Measurements from ENCODE around the gene CTBP2. TPM values are rescaled to one million over a fixed set of nuclear protein-coding genes. Genes with fewer than 3 reads are reported as not detected.

Gene CTBP2
- total RNA-seq, 4 donors from 2014 or later: 69.7 to 125 (median 84.7) TPM

GRCh38 chr10:125096975-125097374 lies 63.4 kb downstream of the CTBP2 start:
- peaks cover 49 to 75% (median 60%) of the 10 kb centered on the region in 4 donors for H3K4me1 ChIP-seq
- H3K9me3 ChIP-seq: no peaks in the 10 kb centered on the region
- 98% methylated on average over 2 of the region's 2 CpGs for WGBS
- H3K4me3 ChIP-seq: no peak overlapping the region
- peaks cover 0 to 12% (median 4%) of the 10 kb centered on the region in 4 donors for H3K36me3 ChIP-seq
- no peaks in the 10 kb centered on the region for H3K27me3 ChIP-seq
- no peak overlapping the region for H3K27ac ChIP-seq (replicated peaks in 1 of 4)
- intact Hi-C loops (cut with DNase I): no loop called here
- no peak for TF ChIP-seq POLR2AphosphoS5 (IDR thresholded peaks at IDR 0.05)
- no peak for TF ChIP-seq EP300 (IDR thresholded peaks at IDR 0.05)
- TF ChIP-seq POLR2A (IDR thresholded peaks at IDR 0.05; ENCODE audit: low read depth): no peak
- TF ChIP-seq, protein P1, sequence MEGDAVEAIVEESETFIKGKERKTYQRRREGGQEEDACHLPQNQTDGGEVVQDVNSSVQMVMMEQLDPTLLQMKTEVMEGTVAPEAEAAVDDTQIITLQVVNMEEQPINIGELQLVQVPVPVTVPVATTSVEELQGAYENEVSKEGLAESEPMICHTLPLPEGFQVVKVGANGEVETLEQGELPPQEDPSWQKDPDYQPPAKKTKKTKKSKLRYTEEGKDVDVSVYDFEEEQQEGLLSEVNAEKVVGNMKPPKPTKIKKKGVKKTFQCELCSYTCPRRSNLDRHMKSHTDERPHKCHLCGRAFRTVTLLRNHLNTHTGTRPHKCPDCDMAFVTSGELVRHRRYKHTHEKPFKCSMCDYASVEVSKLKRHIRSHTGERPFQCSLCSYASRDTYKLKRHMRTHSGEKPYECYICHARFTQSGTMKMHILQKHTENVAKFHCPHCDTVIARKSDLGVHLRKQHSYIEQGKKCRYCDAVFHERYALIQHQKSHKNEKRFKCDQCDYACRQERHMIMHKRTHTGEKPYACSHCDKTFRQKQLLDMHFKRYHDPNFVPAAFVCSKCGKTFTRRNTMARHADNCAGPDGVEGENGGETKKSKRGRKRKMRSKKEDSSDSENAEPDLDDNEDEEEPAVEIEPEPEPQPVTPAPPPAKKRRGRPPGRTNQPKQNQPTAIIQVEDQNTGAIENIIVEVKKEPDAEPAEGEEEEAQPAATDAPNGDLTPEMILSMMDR (IDR thresholded peaks at IDR 0.05): no peak
- DNase-seq (ENCODE audit: extremely low spot score): no peak

DNA sequence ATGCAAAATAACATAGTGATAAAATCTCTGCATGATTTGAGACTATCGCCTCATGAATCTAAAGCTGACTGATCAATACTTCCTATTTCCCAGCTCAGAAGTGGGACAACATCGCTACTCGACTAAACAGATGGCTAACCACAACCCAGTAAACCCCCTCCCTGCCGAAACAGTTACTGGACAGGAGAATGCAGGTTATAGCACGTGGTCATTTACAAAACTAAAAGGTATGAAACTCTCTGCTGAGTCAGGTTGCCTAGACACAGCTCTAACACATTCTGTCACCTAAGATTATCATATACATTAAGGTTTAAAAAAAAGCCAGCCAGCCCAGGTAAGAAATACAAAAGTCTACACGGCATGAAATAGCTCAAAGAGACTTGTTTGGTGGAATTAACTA lies 64.0 kb downstream of the CTBP2 start:
- Histone ChIP-seq H3K27ac (replicated peaks in 1 of 4) (peak overlapping the region; percentile 81 to 87 (median 84)), H3K4me1 (peaks cover 55 to 77% (median 65%) of the 10 kb centered on the region in 4 donors), H3K4me3 (no peak overlapping the region), H3K9me3 (no peaks in the 10 kb centered on the region), H3K27me3 (no peaks in the 10 kb centered on the region), H3K36me3 (peaks cover 0 to 6% (median 2%) of the 10 kb centered on the region in 4 donors)
- 64% methylated on average over 6 of the region's 6 CpGs for WGBS
- intact Hi-C loops (cut with DNase I): no loop called here
- TF ChIP-seq EP300 (IDR thresholded peaks at IDR 0.05): no peak
- no peak for TF ChIP-seq POLR2AphosphoS5 (IDR thresholded peaks at IDR 0.05)
- TF ChIP-seq, protein P1 (IDR thresholded peaks at IDR 0.05): no peak
- no peak for TF ChIP-seq POLR2A (IDR thresholded peaks at IDR 0.05; ENCODE audit: low read depth)
- DNase-seq (ENCODE audit: extremely low spot score): no peak

- Histone ChIP-seq H3K27me3 (no peaks in the 10 kb centered on the region), H3K27ac (replicated peaks in 1 of 4) (peak overlapping the region; percentile 81 to 87 (median 84)), H3K36me3 (peaks cover 0 to 4% (median 0%) of the 10 kb centered on the region in 4 donors), H3K9me3 (no peaks in the 10 kb centered on the region), H3K4me3 (no peak overlapping the region), H3K4me1 (peaks cover 59 to 83% (median 70%) of the 10 kb centered on the region in 4 donors)
- WGBS: 46% methylated on average over 5 of the region's 5 CpGs
- TF ChIP-seq, protein P1 (IDR thresholded peaks at IDR 0.05): no peak
- TF ChIP-seq EP300 (IDR thresholded peaks at IDR 0.05) (no peak), POLR2AphosphoS5 (IDR thresholded peaks at IDR 0.05) (no peak), POLR2A (IDR thresholded peaks at IDR 0.05; ENCODE audit: low read depth) (no peak)
- intact Hi-C loops (cut with DNase I): no loop called here
- DNase-seq (ENCODE audit: extremely low spot score): no peak
Measured at GRCh38 chr10:125095776-125096175, 64.6 kb downstream of the CTBP2 start.

DNA sequence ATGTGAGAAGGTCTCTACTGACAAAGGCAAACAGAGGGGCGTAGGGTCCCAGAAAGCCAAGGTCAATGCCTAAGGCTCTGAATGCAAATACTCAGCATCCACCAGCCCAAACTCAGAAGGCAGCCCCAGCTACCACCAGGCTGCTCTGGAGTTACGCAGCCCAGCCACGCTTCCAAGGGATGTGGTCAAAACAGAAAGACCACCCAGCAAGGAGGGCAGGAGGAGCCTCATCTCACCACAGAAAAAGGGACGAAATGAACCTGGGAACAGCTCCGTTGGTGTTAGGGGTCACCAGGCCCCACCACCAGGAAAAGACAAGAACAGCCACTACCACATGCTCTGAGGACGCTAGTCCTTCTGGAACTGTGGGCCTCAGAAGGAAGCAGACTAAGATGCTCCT lies 65.1 kb downstream of the CTBP2 start:
- H3K27ac ChIP-seq (replicated peaks in 1 of 4): peak overlapping the region; percentile 81 to 87 (median 84)
- H3K4me1 ChIP-seq: peaks cover 59 to 87% (median 73%) of the 10 kb centered on the region in 4 donors
- WGBS: 93% methylated on average over 6 of the region's 6 CpGs
- no peak overlapping the region for H3K4me3 ChIP-seq
- no peak for DNase-seq (ENCODE audit: extremely low spot score)
- no peaks in the 10 kb centered on the region for H3K27me3 ChIP-seq
- no peaks in the 10 kb centered on the region for H3K9me3 ChIP-seq
- H3K36me3 ChIP-seq: peaks cover 0 to 4% (median 0%) of the 10 kb centered on the region in 4 donors
- intact Hi-C loops (cut with DNase I): no loop called here
- TF ChIP-seq POLR2AphosphoS5 (IDR thresholded peaks at IDR 0.05) (no peak), EP300 (IDR thresholded peaks at IDR 0.05) (no peak), POLR2A (IDR thresholded peaks at IDR 0.05; ENCODE audit: low read depth) (no peak)
- TF ChIP-seq, protein P1 (IDR thresholded peaks at IDR 0.05): no peak

DNA sequence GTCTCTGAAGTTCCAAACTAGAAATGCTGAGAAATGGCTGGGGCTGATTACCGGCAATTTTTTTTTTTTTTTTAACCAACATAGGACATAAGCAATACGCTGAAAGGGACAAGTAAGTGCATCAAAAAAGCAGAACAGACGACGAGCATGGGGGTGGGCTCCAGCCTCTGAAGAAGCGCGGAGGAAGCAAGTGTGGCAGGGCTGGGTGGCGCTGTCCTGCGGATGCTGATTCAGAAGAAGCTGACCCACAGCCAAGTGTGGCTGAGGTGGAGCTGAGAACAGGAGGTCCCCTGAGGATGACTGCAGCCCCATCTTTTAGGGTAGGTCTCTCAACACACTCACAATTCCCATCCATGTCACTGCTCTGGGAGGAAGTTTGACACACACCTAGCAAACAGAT lies 65.6 kb downstream of the CTBP2 start:
- H3K36me3 ChIP-seq: peaks cover 0 to 4% (median 0%) of the 10 kb centered on the region in 4 donors
- intact Hi-C loops (cut with DNase I): loop anchor here (5.0 kb wide), 1 partner anchor 52 kb away; no protein-coding TSS in a partner anchor
- H3K9me3 ChIP-seq: no peaks in the 10 kb centered on the region
- no peak overlapping the region for H3K4me3 ChIP-seq
- peak overlapping the region; percentile 81 to 87 (median 84) for H3K27ac ChIP-seq (replicated peaks in 1 of 4)
- WGBS: 80% methylated on average over 8 of the region's 8 CpGs
- no peaks in the 10 kb centered on the region for H3K27me3 ChIP-seq
- peaks cover 62 to 91% (median 77%) of the 10 kb centered on the region in 4 donors for H3K4me1 ChIP-seq
- DNase-seq (ENCODE audit: extremely low spot score): no peak
- no peak for TF ChIP-seq POLR2A (IDR thresholded peaks at IDR 0.05; ENCODE audit: low read depth)
- TF ChIP-seq POLR2AphosphoS5 (IDR thresholded peaks at IDR 0.05): no peak
- TF ChIP-seq EP300 (IDR thresholded peaks at IDR 0.05): no peak
- TF ChIP-seq, protein P1 (IDR thresholded peaks at IDR 0.05): no peak
